Measurements from ENCODE around the gene AGT.
"Not testable (repeated sequence)": the region's sequence is repeated elsewhere in the genome, so short reads cannot be mapped to it uniquely, and the experiment has no call there.

AGT gene

DNA sequence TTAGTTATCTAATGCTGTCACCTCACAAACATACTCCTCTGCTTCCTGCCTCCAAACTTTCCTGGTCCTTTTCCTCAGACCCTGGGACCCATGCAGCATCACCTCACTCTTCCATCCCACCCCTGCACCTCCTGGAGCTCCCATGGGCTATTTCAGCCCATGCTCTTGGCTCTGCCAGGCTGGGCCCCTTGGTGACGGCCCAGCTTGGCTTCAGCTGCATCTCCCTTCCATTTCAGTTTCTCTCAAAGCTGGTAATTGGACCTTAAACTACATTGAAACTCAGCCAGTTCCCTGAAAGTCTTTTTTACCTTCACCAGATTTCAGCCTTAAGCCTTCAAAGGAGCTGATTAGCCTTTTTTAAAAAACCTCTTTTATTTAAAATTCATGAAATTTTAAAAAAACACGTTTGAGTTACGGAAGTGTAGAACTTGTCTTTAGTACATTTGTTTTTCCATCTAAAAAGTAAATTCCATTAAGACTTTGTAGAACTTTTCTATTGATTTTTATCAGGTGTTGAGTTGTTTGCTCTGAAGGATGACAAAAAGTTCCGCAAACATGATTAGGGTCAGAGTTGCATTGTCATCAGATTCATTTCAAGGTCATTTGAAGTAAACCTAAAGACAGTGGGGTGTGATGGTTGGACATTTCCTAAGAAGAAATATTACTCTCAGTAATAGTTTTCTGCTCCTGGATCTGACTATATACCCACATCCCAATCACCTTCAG lies 33.5 kb downstream of the AGT start:
- no peak overlapping the region for H3K9ac ChIP-seq (ENCODE audit: low read length)
- no peaks in the 10 kb centered on the region for H3K27me3 ChIP-seq (ENCODE audit: control insufficient read depth in 1 of 2, insufficient read depth in 2 of 2, low read length in 2 of 2)
- no peaks in the 10 kb centered on the region for H3K9me3 ChIP-seq (ENCODE audit: low read length)
- peaks cover 50% of the 10 kb centered on the region for H3K36me3 ChIP-seq (ENCODE audit: insufficient read depth, low read length)
- no peak overlapping the region for H3K4me3 ChIP-seq (ENCODE audit: low read depth in 1 of 2, low read length in 2 of 2)
- peaks cover 13% of the 10 kb centered on the region for H3K4me1 ChIP-seq (ENCODE audit: insufficient read depth, low read length)
- H3K27ac ChIP-seq (ENCODE audit: low read depth, low read length): no peak overlapping the region

DNA sequence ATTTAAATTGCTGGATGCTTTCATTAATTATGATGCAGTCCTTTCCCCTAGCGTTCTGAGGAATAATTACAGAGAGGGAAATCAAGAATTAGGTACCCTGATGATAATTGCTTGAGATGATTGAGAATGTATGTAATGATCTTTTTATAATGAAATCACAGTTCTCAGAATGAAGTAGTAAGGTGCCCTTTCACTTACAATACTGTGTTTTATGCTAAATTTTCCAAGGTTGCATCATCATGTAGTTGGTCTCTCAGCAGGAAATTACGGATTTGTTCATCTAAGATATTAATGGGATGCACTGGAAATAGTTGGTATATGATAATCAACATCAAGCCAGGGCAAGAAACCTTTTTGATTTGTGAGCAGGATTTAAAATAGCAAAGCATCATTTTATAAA lies 34.1 kb downstream of the AGT start:
- H3K4me1 ChIP-seq (ENCODE audit: insufficient read depth, low read length): peaks cover 13% of the 10 kb centered on the region
- H3K4me3 ChIP-seq (ENCODE audit: low read depth in 1 of 2, low read length in 2 of 2): no peak overlapping the region
- no peaks in the 10 kb centered on the region for H3K27me3 ChIP-seq (ENCODE audit: control insufficient read depth in 1 of 2, insufficient read depth in 2 of 2, low read length in 2 of 2)
- peaks cover 46% of the 10 kb centered on the region for H3K36me3 ChIP-seq (ENCODE audit: insufficient read depth, low read length)
- H3K27ac ChIP-seq (ENCODE audit: low read depth, low read length): no peak overlapping the region
- H3K9me3 ChIP-seq (ENCODE audit: low read length): no peaks in the 10 kb centered on the region
- no peak overlapping the region for H3K9ac ChIP-seq (ENCODE audit: low read length)

DNA sequence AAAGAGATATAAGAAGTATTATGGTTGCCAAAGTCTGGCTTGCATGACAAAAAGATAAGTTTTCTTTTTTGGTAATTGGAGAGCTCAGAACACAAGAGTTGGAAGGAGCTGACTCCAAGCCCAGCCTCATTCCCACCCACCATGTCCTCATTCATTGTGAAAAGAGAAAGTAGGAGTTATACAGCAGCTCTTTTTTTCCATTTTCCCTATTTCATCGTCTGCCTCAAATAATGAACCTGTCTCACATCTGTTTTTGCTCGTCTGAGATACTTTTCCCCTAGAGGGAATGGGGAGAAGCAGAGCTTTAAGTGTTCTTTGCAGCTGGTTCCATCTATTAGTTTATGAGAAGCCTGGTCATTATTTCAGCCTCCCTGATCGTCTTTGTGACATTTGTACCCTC lies 34.7 kb downstream of the AGT start:
- Histone ChIP-seq H3K4me1 (ENCODE audit: insufficient read depth, low read length) (peaks cover 13% of the 10 kb centered on the region), H3K9ac (ENCODE audit: low read length) (no peak overlapping the region), H3K4me3 (ENCODE audit: low read depth in 1 of 2, low read length in 2 of 2) (no peak overlapping the region), H3K27ac (ENCODE audit: low read depth, low read length) (no peak overlapping the region), H3K27me3 (ENCODE audit: control insufficient read depth in 1 of 2, insufficient read depth in 2 of 2, low read length in 2 of 2) (no peaks in the 10 kb centered on the region), H3K36me3 (ENCODE audit: insufficient read depth, low read length) (peaks cover 48% of the 10 kb centered on the region), H3K9me3 (ENCODE audit: low read length) (no peaks in the 10 kb centered on the region)

DNA sequence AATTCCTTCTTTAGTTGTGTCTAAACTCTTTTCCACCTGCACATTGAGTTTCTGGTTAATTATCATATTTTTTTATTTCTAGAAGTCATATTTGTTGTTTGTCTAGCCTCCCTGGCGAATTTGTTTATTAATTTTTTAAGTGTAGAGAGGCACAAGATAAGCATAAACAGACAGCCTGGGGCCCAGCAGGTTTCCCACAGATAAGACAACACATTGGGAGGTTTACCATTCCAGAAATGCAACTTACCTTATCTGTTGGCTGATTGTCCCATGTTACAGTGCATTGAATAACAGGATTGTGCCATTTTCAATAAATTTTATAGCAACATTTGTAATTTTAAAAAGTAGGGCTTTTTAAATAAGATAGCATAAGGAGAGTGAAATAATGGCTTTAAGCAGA lies 36.7 kb downstream of the AGT start:
- H3K9me3 ChIP-seq (ENCODE audit: low read length): no peaks in the 10 kb centered on the region
- no peak overlapping the region for H3K4me3 ChIP-seq (ENCODE audit: low read depth in 1 of 2, low read length in 2 of 2)
- peaks cover 56% of the 10 kb centered on the region for H3K36me3 ChIP-seq (ENCODE audit: insufficient read depth, low read length)
- no peak overlapping the region for H3K9ac ChIP-seq (ENCODE audit: low read length)
- no peak overlapping the region for H3K27ac ChIP-seq (ENCODE audit: low read depth, low read length)
- no peaks in the 10 kb centered on the region for H3K27me3 ChIP-seq (ENCODE audit: control insufficient read depth in 1 of 2, insufficient read depth in 2 of 2, low read length in 2 of 2)
- H3K4me1 ChIP-seq (ENCODE audit: insufficient read depth, low read length): peaks cover 8% of the 10 kb centered on the region

DNA sequence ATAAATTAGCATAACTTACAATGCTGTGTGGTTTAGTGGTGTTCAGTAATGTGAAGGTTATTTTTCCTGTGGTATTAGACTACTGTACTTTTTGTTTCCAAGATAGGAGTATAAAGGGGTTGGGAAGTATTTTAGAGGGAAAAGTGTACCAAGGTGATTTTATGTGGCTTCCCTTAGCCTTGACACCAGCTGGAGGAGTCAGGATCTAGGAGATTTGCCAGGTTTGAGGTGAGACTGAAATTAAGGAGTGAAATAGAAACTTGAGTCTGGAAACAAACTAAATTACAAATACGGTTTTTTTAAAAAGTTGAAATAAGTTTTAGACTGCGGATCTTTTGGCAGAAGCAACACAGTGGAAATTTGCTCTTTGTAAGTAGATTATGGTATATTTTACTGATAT lies 39.3 kb downstream of the AGT start:
- no peaks in the 10 kb centered on the region for H3K9me3 ChIP-seq (ENCODE audit: low read length)
- H3K27me3 ChIP-seq (ENCODE audit: control insufficient read depth in 1 of 2, insufficient read depth in 2 of 2, low read length in 2 of 2): no peaks in the 10 kb centered on the region
- H3K4me1 ChIP-seq (ENCODE audit: insufficient read depth, low read length): no peaks in the 10 kb centered on the region
- no peak overlapping the region for H3K4me3 ChIP-seq (ENCODE audit: low read depth in 1 of 2, low read length in 2 of 2)
- H3K36me3 ChIP-seq (ENCODE audit: insufficient read depth, low read length): peaks cover 66% of the 10 kb centered on the region
- no peak overlapping the region for H3K9ac ChIP-seq (ENCODE audit: low read length)
- no peak overlapping the region for H3K27ac ChIP-seq (ENCODE audit: low read depth, low read length)

DNA sequence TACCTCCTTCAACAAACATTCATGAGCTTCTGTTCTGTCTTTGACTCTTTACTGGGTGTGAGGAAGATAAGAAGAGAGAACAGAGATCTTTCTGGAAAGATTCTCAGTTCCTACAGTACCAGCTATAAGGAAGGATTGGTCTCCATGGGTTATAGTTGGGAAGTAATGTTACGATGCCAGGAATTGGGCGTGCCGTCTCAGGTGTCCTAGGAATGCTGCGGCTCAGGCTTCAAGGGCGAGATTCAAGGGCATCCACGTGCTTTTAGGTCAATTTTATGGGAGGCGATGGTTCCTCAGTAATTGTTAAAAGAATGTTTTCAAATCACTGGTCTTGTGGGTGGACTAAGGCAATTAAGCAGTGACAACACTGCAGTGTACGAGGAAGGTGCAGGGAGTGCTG lies 44.4 kb downstream of the AGT start:
- no peak overlapping the region for H3K27ac ChIP-seq (ENCODE audit: low read depth, low read length)

DNA sequence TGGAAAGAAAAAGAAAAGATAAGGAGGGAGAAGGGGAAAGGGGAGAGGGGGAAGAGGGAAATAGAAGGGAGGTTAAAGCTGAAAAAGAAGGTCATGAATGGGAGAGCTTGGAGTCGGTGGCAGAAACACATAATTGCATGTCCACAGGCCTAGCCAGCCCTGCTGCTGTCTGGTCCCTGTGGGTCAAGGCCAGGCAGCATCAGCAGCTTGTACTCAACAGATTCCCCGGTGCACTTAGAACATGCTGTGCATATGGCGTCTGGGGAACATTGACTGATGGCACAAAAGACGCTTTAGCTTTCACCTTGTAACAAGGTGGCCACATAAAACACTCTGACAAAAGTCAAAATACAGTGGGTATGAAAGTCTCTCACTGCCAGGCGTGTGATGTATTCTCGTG lies 45.7 kb downstream of the AGT start:
- Histone ChIP-seq H3K27me3 (ENCODE audit: control insufficient read depth in 1 of 2, insufficient read depth in 2 of 2, low read length in 2 of 2) (no peaks in the 10 kb centered on the region), H3K27ac (ENCODE audit: low read depth, low read length) (no peak overlapping the region), H3K4me3 (ENCODE audit: low read depth in 1 of 2, low read length in 2 of 2) (no peak overlapping the region), H3K9ac (ENCODE audit: low read length) (no peak overlapping the region), H3K4me1 (ENCODE audit: insufficient read depth, low read length) (no peaks in the 10 kb centered on the region), H3K9me3 (ENCODE audit: low read length) (no peaks in the 10 kb centered on the region), H3K36me3 (ENCODE audit: insufficient read depth, low read length) (peaks cover 64% of the 10 kb centered on the region)

More for the DNA sequence above, 44.4 kb downstream of the AGT start:
- no peaks in the 10 kb centered on the region for H3K4me1 ChIP-seq (ENCODE audit: insufficient read depth, low read length)
- H3K27me3 ChIP-seq (ENCODE audit: control insufficient read depth in 1 of 2, insufficient read depth in 2 of 2, low read length in 2 of 2): no peaks in the 10 kb centered on the region
- H3K9me3 ChIP-seq (ENCODE audit: low read length): no peaks in the 10 kb centered on the region
- no peak overlapping the region for H3K4me3 ChIP-seq (ENCODE audit: low read depth in 1 of 2, low read length in 2 of 2)
- peaks cover 69% of the 10 kb centered on the region for H3K36me3 ChIP-seq (ENCODE audit: insufficient read depth, low read length)
- no peak overlapping the region for H3K9ac ChIP-seq (ENCODE audit: low read length)

DNA sequence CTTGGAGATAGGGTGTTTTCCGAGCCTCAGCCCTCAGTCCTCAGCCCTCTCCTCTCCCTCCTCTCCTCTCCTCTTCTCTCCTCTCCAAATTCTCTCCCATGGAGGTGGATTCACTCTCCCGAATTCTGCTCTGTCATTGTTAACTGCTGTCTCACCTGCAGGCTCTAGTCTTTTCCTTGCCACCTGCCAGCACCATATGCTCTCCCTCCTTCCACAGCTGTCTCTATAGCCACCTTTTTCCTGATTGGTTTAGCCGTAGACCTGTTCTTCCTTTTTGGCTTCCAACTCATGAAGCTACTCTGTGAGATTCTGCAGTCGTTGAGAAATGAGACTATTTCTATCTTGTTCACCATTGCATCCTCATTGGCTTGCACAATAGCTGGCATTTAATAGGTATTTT lies 51.9 kb downstream of the AGT start:
- Histone ChIP-seq H3K4me3 (ENCODE audit: low read depth in 1 of 2, low read length in 2 of 2) (no peak overlapping the region), H3K27me3 (ENCODE audit: control insufficient read depth in 1 of 2, insufficient read depth in 2 of 2, low read length in 2 of 2) (no peaks in the 10 kb centered on the region), H3K27ac (ENCODE audit: low read depth, low read length) (no peak overlapping the region), H3K4me1 (ENCODE audit: insufficient read depth, low read length) (no peaks in the 10 kb centered on the region), H3K36me3 (ENCODE audit: insufficient read depth, low read length) (peaks cover 42% of the 10 kb centered on the region), H3K9ac (ENCODE audit: low read length) (no peak overlapping the region), H3K9me3 (ENCODE audit: low read length) (no peaks in the 10 kb centered on the region)

DNA sequence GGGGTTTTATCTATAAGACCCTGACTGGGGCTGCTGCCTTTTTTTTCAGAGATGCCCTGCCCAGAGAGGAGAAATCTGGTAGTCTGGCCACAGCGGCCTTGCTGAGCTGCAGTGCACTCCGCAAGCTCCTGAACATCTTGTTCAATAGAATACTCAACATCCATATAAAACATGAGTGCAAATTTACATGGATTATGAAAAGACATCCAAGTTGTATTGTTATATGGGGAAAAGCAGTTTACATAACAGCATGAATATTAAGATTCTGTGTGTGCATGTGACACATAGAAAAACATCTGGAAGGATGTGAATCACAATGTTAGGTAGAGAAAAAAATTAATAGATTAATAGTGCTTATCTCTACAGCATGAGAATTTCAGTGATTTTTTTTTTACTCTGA lies 55.2 kb downstream of the AGT start:
- Histone ChIP-seq H3K27ac (ENCODE audit: low read depth, low read length) (no peak overlapping the region), H3K27me3 (ENCODE audit: control insufficient read depth in 1 of 2, insufficient read depth in 2 of 2, low read length in 2 of 2) (no peaks in the 10 kb centered on the region)

DNA sequence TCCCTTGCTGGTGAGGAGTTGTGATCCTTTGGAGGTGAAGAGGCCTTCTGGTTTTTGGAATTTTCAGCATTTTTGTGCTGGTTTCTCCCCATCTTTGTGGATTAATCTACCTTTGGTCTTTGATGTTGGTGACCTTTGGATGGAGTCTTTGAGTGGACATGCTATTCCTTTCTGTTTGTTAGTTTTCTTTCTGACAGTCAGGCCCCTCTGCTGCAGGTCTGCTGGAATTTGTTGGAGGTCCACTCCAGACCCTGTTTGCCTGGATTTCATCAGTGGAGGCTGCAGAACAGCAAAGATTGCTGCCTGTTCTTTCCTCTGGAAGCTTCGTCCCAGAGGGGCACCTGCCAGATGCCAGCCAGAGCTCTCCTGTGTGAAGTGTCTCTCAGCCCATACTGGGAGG lies 55.8 kb downstream of the AGT start:
- not testable (repeated sequence) for H3K27ac ChIP-seq (ENCODE audit: low read depth, low read length); H3K4me1 ChIP-seq (ENCODE audit: insufficient read depth, low read length); H3K27me3 ChIP-seq (ENCODE audit: control insufficient read depth in 1 of 2, insufficient read depth in 2 of 2, low read length in 2 of 2); H3K9ac ChIP-seq (ENCODE audit: low read length); H3K4me3 ChIP-seq (ENCODE audit: low read depth in 1 of 2, low read length in 2 of 2); H3K9me3 ChIP-seq (ENCODE audit: low read length)
- peaks cover 19% of the 10 kb centered on the region for H3K36me3 ChIP-seq (ENCODE audit: insufficient read depth, low read length)

More for the DNA sequence above, 55.2 kb downstream of the AGT start:
- H3K36me3 ChIP-seq (ENCODE audit: insufficient read depth, low read length): peaks cover 19% of the 10 kb centered on the region
- H3K9ac ChIP-seq (ENCODE audit: low read length): no peak overlapping the region
- no peaks in the 10 kb centered on the region for H3K9me3 ChIP-seq (ENCODE audit: low read length)
- H3K4me3 ChIP-seq (ENCODE audit: low read depth in 1 of 2, low read length in 2 of 2): no peak overlapping the region
- no peaks in the 10 kb centered on the region for H3K4me1 ChIP-seq (ENCODE audit: insufficient read depth, low read length)

DNA sequence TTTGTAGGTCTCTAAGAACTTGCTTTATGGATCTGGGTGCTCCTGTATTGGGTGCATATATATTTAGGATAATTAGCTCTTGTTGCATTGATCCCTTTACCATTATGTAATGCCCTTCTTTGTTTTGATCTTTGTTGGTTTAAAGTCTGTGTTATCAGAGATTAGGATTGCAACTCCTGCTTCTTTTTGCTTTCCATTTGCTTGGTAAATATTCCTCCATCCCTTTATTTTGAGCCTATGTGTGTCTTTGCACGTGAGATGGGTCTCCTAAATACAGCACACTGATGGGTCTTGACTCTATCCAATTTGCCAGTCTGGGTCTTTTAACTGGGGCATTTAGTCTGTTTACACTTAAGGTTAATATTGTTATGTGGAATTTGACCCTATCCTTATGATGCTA lies 57.2 kb downstream of the AGT start:
- H3K27me3 ChIP-seq (ENCODE audit: control insufficient read depth in 1 of 2, insufficient read depth in 2 of 2, low read length in 2 of 2); H3K9ac ChIP-seq (ENCODE audit: low read length); H3K4me3 ChIP-seq (ENCODE audit: low read depth in 1 of 2, low read length in 2 of 2); H3K4me1 ChIP-seq (ENCODE audit: insufficient read depth, low read length); H3K9me3 ChIP-seq (ENCODE audit: low read length); H3K27ac ChIP-seq (ENCODE audit: low read depth, low read length): not testable (repeated sequence)
- H3K36me3 ChIP-seq (ENCODE audit: insufficient read depth, low read length): peaks cover 15% of the 10 kb centered on the region

Measured in muscle layer of colon (tissue), 2 donors.